ENCODE measurements around the gene H3-3A. TPM values are rescaled to one million over a fixed set of nuclear protein-coding genes. Genes with fewer than 3 reads are reported as not detected.

Gene H3-3A
- polyA plus RNA-seq, 3 donors, result 961 to 1,826 (median 1,812) TPM

DNA sequence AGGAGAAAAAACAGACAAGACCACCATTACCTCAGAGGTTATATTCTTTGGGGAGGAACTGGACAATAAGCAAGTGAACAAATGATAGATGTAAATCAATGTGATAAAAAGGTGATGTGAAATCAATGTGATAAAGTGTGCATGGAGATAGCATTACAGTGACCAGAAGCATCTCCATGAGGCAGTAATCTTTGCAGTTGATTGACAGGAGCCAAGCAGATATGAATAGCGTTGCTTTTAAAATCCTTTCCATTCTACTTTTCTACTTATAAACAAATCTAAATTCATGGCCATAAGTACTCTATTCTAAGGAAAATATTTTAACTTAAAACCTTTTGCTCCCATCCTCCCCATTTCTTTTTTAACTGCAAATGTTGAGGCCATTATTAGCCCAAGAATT, 2.8 kb upstream of the H3-3A start:
- peaks cover 22% of the 10 kb centered on the region for H3K4me1 Mint-ChIP-seq
- H3K9ac ChIP-seq (ENCODE audit: insufficient read depth, low read length, poor library complexity, severe bottlenecking), result no peak overlapping the region
- no peak for DNase-seq
- TF ChIP-seq, protein P1, sequence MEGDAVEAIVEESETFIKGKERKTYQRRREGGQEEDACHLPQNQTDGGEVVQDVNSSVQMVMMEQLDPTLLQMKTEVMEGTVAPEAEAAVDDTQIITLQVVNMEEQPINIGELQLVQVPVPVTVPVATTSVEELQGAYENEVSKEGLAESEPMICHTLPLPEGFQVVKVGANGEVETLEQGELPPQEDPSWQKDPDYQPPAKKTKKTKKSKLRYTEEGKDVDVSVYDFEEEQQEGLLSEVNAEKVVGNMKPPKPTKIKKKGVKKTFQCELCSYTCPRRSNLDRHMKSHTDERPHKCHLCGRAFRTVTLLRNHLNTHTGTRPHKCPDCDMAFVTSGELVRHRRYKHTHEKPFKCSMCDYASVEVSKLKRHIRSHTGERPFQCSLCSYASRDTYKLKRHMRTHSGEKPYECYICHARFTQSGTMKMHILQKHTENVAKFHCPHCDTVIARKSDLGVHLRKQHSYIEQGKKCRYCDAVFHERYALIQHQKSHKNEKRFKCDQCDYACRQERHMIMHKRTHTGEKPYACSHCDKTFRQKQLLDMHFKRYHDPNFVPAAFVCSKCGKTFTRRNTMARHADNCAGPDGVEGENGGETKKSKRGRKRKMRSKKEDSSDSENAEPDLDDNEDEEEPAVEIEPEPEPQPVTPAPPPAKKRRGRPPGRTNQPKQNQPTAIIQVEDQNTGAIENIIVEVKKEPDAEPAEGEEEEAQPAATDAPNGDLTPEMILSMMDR (IDR thresholded peaks at IDR 0.05), result no peak
- H3K4me1 ChIP-seq (ENCODE audit: control insufficient read depth in 1 of 2, insufficient read depth in 2 of 2, low read length in 2 of 2), result peaks cover 17 to 21% of the 10 kb centered on the region in 2 donors
- no peaks in the 10 kb centered on the region for H3K9me3 ChIP-seq (replicated peaks in 1 of 2; ENCODE audit: control insufficient read depth in 1 of 2, insufficient read depth in 1 of 2, low read length in 2 of 2)
- peaks cover 0 to 6% (median 2%) of the 10 kb centered on the region in 7 donors for H3K9me3 Mint-ChIP-seq
- WGBS (ENCODE audit: insufficient coverage), result no CpG with 5 or more reads among the region's 1 CpG
- H3K36me3 ChIP-seq (replicated peaks in 1 of 2; ENCODE audit: control insufficient read depth in 1 of 2, insufficient read depth in 2 of 2, low read length in 2 of 2), result peaks cover 3 to 32% of the 10 kb centered on the region in 2 donors
- H3K27ac ChIP-seq (ENCODE audit: low read depth in 1 of 2, low read length in 2 of 2), result no peak overlapping the region
- H3K4me2 ChIP-seq (replicated peaks; ENCODE audit: extremely low read depth, low read length, poor library complexity, severe bottlenecking), result no peak overlapping the region
- peaks cover 21% of the 10 kb centered on the region for H4K20me1 ChIP-seq (ENCODE audit: insufficient read depth, low read length)
- H3K4me3 ChIP-seq (replicated peaks in 1 of 3; ENCODE audit: low read depth in 2 of 3, low read length in 3 of 3), result no peak overlapping the region
- no peak overlapping the region for H2AFZ ChIP-seq (ENCODE audit: insufficient read depth, low read depth, low read length, poor library complexity, severe bottlenecking)
- intact Hi-C loops (cut with micrococcal nuclease), result loop anchor here (5.0 to 10.0 kb wide), 2 partner anchors 32 to 125 kb away; partner anchors contain the start of gene ACBD3 (in 1 of the 2)
- H3K4me3 Mint-ChIP-seq, result no peak overlapping the region
- H3K79me2 ChIP-seq (ENCODE audit: insufficient read depth, low read length), result peaks cover 41% of the 10 kb centered on the region
- H3K27me3 Mint-ChIP-seq (ENCODE audit: low read depth in 3 of 3), result no peaks in the 10 kb centered on the region
- no peaks in the 10 kb centered on the region for H3K27me3 ChIP-seq (ENCODE audit: control insufficient read depth in 2 of 2, insufficient read depth in 2 of 2, low read length in 2 of 2)
- peaks cover 31 to 39% of the 10 kb centered on the region in 2 donors for H3K36me3 Mint-ChIP-seq
- peak overlapping the region in 1 of 7 donors; percentile 50 for H3K27ac Mint-ChIP-seq

DNA sequence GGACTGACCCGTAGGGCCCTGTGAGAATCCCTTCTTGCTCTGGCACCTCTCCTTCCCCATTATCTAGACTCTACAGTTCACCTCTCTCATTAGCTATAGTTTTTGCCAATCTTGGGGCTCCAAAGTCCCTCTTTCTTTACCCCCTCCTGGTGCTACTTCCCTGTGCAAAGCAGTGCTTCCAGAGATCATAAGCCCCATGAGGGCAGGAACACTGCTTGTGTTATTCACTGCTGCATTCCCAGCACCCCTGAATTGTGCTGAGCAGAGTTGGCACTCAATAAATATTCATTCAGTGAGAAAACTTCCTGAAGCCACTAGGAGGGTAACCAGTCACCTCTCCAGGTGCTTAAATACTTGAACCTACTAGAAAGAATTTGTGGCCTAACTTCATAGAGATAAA, 2.1 kb upstream of the H3-3A start:
- DNase-seq, result no peak
- Histone ChIP-seq H3K27ac (ENCODE audit: low read depth in 1 of 2, low read length in 2 of 2) (peak overlapping the region in 1 of 2 donors; percentile 92), H3K4me3 (replicated peaks in 1 of 3; ENCODE audit: low read depth in 2 of 3, low read length in 3 of 3) (peak overlapping the region in 1 of 3 experiments; percentile 89), H3K4me1 (ENCODE audit: control insufficient read depth in 1 of 2, insufficient read depth in 2 of 2, low read length in 2 of 2) (peaks cover 22 to 26% of the 10 kb centered on the region in 2 donors), H3K36me3 (replicated peaks in 1 of 2; ENCODE audit: control insufficient read depth in 1 of 2, insufficient read depth in 2 of 2, low read length in 2 of 2) (peaks cover 3 to 34% of the 10 kb centered on the region in 2 donors), H2AFZ (ENCODE audit: insufficient read depth, low read depth, low read length, poor library complexity, severe bottlenecking) (no peak overlapping the region), H3K9ac (ENCODE audit: insufficient read depth, low read length, poor library complexity, severe bottlenecking) (no peak overlapping the region), H3K4me2 (replicated peaks; ENCODE audit: extremely low read depth, low read length, poor library complexity, severe bottlenecking) (peak overlapping the region; percentile 74), H4K20me1 (ENCODE audit: insufficient read depth, low read length) (peaks cover 28% of the 10 kb centered on the region), H3K79me2 (ENCODE audit: insufficient read depth, low read length) (peaks cover 48% of the 10 kb centered on the region), H3K27me3 (ENCODE audit: control insufficient read depth in 2 of 2, insufficient read depth in 2 of 2, low read length in 2 of 2) (no peaks in the 10 kb centered on the region), H3K9me3 (replicated peaks in 1 of 2; ENCODE audit: control insufficient read depth in 1 of 2, insufficient read depth in 1 of 2, low read length in 2 of 2) (no peaks in the 10 kb centered on the region)
- H3K27me3 Mint-ChIP-seq (ENCODE audit: low read depth in 3 of 3), result no peaks in the 10 kb centered on the region
- H3K27ac Mint-ChIP-seq, result peak overlapping the region in 5 of 7 donors; percentile 58 to 96 (median 82)
- WGBS (ENCODE audit: insufficient coverage), result 100% methylated on average over 1 of the region's 1 CpG
- H3K4me3 Mint-ChIP-seq, result no peak overlapping the region
- H3K9me3 Mint-ChIP-seq, result peaks cover 0 to 6% (median 2%) of the 10 kb centered on the region in 7 donors
- TF ChIP-seq, protein P1 (IDR thresholded peaks at IDR 0.05), result no peak
- peaks cover 36 to 42% of the 10 kb centered on the region in 2 donors for H3K36me3 Mint-ChIP-seq
- intact Hi-C loops (cut with micrococcal nuclease), result loop anchor here (5.0 to 10.0 kb wide), 2 partner anchors 33 to 124 kb away; partner anchors contain the start of gene ACBD3 (in 1 of the 2)
- peaks cover 26% of the 10 kb centered on the region for H3K4me1 Mint-ChIP-seq

Data from CD14-positive monocyte (primary cell).